CD4-positive, alpha-beta T cell treated with Interferon alpha-2 for 1 hour (primary cell): Measurements from ENCODE around the gene SPC24.
"Not testable (repeated sequence)": the region's sequence is repeated elsewhere in the genome, so short reads cannot be mapped to it uniquely, and the experiment has no call there.

Source experiments
- DNase-seq, 2 donors: peaks; one replicate each; pipeline ENCODE4 v3.0.0-alpha.2; 2020 to 2022

Gene SPC24

GRCh38 chr19:11121963-11122362, 33.6 kb downstream of the SPC24 start:
- DNase-seq: not testable (repeated sequence)

- no peak for DNase-seq
Observed at GRCh38 chr19:11116507-11116906, 39.1 kb downstream of the SPC24 start.

GRCh38 chr19:11115895-11116446, 39.6 kb downstream of the SPC24 start:
- DNase-seq: no peak

GRCh38 chr19:11115042-11115441, 40.5 kb downstream of the SPC24 start:
- no peak for DNase-seq

GRCh38 chr19:11113140-11113708, 42.4 kb downstream of the SPC24 start:
- DNase-seq: no peak

DNA sequence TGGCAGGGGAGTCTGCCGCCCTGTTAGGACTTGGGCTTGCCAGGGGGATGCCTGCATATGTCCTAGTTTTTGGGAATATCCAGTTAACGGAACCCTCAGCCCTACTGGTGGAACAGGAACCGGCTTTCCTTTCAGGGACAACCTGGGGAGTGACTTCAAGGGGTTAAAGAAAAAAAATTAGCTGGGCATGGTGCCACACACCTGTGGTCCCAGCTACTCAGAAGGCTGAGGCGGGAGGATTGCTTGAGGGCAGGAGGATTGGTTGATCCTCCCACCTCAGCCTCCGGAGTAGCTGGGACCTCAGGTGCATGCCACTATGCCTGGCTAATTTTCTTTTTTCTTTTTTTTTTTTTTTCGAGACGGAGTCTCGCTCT, 43.8 kb downstream of the SPC24 start:
- no peak for DNase-seq

- DNase-seq: no peak
Observed at GRCh38 chr19:11111117-11111770, 44.3 kb downstream of the SPC24 start.

- DNase-seq: no peak
Observed at GRCh38 chr19:11108746-11109145, 46.8 kb downstream of the SPC24 start.

- no peak for DNase-seq
Observed at GRCh38 chr19:11106477-11106876, 49.1 kb downstream of the SPC24 start.

- DNase-seq: no peak
Observed at GRCh38 chr19:11105014-11105636, 50.5 kb downstream of the SPC24 start.

DNA sequence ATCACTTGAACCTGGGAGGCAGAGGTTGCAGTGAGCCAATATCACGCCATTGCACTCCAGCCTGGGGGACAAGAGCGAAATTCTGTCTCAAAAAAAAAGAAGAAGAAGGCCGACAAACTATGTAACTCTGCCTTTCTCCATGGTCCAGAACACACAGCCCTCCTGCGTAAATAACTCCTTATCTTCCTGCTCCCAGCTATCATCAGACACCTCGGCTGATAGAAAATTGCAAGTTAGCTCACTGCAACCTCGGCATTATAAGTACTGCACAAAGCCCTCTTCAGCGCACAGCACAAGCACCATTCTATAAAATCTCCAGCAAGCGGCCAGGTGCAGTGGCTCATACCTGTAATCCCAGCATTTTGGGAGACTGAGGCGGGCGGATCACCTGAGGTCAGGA, 51.9 kb downstream of the SPC24 start:
- not testable (repeated sequence) for DNase-seq

- no peak for DNase-seq
Observed at GRCh38 chr19:11102944-11103343, 52.6 kb downstream of the SPC24 start.

DNA sequence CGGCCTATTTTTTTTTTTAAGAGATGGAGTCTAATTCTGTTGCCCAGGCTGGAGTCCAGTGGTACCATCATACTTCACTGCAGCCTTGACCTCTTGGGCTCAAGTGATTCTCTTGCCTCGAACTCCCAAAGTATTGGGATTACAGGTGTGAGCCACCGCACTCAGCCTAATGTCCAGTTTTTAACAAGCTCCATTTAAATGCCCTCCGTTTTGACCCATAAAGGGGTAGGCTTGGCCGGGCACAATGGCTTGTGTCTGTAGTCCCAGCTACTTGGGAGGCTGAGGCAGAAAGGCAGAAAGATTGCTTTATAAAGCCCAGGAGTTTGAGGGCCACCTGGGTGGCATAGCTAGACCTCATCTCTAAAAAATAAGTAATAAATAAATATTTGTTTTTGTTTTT, 54.5 kb downstream of the SPC24 start:
- DNase-seq: no peak

GRCh38 chr19:11100049-11100448, 55.5 kb downstream of the SPC24 start:
- DNase-seq: no peak

- no peak for DNase-seq
Observed at GRCh38 chr19:11098861-11099260, 56.7 kb downstream of the SPC24 start.

GRCh38 chr19:11098327-11098726, 57.3 kb downstream of the SPC24 start:
- no peak for DNase-seq

- not testable (repeated sequence) for DNase-seq
Observed at GRCh38 chr19:11097367-11097766, 58.2 kb downstream of the SPC24 start.

- DNase-seq: peak in 1 of 2 donors; percentile 62
Observed at GRCh38 chr19:11096210-11096841, 59.3 kb downstream of the SPC24 start.
